Fibroblast of the conjunctiva (primary cell): ENCODE results near the gene RIMOC1.

Experiments used
- DNase-seq: peaks from one replicate; pipeline ENCODE4 v3.0.0-alpha.2; 2010; ENCODE audit warnings: low read depth

RIMOC1 gene, protein sequence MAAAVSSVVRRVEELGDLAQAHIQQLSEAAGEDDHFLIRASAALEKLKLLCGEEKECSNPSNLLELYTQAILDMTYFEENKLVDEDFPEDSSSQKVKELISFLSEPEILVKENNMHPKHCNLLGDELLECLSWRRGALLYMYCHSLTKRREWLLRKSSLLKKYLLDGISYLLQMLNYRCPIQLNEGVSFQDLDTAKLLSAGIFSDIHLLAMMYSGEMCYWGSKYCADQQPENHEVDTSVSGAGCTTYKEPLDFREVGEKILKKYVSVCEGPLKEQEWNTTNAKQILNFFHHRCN

DNA sequence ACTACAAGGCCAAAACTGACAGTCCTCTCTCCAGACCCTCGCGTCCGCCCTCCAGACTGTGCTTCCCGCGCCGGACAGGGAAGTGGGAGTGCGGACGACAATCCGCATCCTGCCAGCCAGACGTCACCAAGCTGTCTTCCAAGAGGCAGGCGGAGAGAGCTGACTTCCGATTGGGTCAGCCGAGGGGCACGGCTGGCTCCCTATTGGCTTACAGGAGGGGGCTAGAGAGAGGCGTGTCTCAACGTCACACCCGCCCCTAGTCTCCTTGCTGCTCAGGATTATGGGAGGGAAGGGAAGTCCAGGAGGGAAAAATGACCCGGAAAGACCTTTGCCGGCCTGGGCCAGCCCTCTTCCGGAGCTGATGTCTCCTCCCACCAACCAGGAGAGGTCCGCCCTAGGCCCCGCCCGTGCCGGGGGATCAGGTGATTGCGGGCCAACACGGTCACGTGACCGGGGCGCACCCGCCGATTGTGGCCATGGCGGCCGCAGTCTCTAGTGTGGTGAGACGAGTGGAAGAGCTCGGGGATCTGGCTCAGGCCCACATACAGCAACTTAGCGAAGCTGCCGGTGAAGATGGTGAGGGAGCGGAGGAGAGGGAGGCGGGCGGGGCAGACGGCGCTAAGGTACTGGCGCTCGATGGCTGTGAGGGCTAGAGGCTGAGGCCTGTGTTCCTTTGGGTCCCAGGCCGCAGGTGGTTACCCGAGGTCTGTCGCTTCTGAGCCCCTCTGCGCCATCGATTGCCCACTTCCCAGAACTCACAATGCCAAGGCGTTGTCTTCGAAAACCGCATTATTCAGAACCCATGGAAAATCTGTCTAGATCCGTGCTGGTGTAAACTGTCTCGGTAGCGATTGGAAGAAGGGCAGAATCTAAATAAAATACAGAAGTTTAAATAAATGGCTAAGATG, at the start of gene RIMOC1:
Gene RIMOC1, plus strand, starts transcription at position 453 of the 908 bp plus-strand sequence. Its CDS starts 24 bp downstream, at position 477.
- DNase-seq, result peak; percentile 99

DNA sequence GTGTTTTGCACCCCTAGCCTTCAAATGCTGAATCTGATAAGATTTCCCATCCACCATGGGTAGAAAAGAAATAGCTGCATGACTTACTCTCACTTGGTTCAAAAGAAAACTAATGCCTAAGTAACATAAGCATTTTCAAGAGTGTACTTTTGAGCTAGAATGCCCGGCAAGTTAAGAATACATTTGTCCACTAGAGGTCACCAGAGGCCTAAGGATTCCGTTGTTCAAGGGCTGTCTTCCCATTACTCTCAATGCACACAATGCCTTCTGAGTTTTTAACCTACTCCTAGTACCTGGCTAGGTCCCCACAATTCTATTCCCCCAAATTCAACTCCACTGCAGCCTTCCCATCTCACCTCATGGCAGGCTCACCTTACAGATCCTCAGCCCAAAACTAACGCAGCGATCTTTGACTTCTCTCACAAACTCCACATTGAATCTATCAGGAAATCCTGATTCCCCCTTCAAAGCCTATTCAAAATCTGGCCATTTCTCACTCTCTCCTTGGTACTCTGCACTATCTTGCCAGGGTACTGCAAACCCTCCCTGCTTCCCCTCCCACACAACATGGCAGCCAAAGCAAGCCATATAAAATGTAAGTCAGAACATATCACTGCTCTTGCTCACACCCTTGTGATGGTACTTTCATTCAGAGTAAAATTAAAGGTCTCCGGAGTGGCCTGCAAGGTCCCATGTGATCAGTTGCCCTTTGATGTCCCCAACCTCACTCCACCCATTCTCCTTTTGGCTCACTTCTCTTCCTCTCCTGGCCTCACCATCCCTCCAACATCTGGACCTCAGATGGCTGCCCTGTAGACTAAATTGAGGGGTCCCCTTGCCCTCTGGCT, 47.3 kb upstream of the RIMOC1 start:
- peak; percentile 71 for DNase-seq

DNA sequence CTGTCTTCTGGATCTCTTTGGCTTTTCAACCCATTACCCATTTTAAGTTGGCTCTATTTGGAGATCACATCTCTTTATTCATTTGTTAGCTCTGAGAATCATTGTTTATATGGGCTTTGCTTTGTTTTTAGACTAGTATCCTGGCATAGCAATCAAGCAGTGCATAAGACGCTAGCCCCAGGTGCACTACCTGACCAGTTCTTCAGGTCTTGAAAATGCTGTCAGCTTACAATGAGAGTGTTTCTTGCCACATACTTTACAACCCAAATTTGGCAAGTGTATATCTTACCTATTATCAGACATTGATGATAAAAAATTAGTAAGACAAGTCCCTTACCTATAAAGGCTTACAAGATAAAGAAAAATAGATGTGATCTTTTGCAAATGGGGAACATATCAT, 46.2 kb upstream of the RIMOC1 start:
- DNase-seq, result no peak

DNA sequence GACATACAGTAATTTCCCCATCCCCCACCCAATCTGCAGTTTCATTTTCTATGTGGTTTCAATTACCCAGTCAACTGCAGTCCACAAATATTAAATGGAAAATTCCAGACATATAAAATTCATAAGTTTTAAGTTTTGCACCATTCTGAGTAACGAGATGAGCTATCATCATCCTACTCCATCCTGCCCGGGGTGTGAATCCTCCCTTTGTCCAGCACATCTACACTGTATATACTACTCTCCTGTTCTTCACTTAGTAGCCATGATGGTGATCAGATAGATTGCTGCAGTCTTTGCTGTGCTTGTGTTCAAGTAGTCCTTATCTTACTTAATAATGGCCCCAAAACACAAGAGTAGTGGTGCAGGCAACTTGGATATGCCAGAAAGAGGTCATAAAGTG, 45.3 kb upstream of the RIMOC1 start:
- no peak for DNase-seq

DNA sequence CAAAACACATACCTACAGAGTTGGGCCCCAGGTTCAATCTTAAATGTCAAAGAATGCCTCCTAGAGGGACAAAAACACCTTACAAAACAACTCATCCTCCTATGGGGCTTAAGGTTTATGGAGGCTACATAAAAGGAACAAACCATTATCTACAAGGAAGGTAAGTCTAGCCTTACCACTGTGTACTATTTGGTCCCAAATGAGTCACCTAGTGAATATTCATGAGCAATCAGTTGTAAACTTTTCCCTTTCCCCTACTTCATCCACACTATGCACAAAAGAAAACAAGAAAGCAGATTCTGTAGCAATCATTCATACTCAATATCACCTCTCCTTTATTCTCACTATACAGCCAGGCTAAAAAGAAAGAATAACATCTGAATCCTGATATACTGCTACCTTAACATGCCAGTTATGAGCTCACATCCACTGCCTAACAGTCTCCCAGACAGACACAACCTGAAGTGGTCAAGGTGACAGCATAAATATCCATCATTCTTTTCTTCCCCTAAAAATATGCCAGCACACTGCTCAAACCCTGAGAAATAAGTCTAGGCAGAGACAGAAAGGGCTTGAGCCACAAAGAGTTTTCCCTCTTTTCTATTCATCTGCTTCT, 40.2 kb upstream of the RIMOC1 start:
- no peak for DNase-seq

DNA sequence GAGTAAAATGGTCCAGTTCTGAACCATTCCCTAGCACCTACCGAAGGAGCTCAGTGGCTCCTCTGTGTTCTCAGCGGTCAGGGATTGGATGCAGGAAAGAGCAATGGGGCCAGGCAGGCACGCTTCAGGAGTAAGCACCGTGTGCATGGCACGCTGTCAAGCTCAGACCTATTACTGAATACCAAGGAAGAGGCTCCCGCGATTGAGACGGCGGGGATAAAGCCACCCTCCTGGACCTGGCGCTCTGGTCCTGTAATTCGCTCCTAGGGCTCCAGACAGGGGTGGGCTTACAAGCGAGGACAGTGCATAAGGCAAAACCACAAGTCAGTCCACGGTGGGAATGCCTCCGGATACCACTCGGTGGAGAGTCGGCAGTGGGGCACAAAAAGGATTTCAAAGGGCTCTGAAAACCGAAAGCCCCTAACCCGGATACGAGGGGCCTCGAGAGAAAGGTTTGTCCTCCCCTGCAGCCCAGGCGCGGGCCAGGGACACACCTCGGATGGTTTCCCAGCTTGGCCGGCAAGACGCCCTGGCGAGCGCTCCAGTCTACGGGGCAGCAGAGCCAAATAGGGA, 34.9 kb upstream of the RIMOC1 start:
- DNase-seq, result no peak

DNA sequence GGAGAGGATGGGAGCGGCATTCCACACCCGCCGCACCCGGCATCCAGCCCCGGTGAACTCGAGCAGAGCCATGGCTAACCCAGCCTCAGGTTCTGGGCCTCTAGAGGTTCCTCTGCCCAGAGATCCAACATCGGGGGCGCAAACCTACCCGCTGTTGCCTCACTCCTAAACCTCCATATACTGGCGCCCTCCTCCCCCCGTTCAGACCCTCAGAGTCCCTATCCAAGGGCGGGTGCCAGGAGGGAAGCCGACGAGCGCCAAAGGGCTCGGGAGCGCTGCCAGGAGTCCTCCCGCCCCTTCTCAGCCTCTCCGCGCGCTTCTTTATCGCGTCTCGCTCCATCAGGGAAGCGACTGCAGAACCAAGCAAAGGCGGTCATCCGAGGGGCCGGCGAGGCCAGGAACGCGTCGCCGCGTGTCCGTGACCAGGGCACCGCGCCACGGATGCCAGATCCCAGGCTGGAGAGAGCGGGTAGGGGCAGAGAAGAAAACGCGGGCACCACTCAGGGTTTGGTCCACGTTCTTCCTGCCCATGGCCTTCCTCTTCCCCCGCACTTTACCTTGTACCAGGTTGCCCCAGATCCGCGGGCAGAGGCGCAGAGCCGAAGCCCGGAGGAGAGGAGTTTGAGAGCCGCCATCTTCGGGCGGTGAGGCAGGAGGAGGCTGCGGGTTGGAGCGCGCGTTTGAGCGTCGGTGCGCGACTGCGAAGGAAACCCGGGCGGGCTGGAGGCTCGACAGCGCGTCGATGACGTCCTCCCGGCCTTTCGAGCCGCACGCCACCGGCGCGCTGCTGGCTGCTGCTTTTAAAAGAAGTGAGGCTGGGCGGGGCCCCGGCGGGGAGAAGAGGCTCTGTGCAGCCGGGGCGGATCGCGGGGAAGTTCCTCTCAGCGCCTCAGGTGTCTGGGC, 34.2 kb upstream of the RIMOC1 start, which contains the start of gene OXCT1:
Gene OXCT1, minus strand, starts transcription at position 702 of the 903 bp plus-strand sequence. Its CDS starts 67 bp downstream, at position 635.
- DNase-seq, result peak; percentile 64

DNA sequence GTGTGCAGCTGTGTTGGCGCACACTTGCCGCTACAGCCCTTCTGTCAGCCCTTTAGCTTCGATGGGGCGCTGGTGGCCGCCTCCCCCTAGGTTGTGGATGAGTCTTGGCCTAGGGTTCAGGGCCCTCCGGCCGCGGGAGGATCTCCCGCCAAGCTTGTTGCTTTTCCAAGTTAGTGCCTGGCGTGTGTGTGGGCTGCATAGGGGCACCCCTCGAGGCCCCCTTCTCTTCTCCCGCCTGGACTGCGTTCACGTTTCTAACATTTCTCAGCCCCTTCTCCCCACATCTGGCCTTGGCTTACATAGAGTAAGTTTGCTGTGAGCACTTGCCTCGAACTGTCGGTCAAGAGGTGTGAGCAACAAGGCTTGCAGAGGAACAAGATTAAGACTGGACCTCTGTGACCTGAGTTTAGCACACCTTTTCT, 33.5 kb upstream of the RIMOC1 start:
- DNase-seq, result no peak

DNA sequence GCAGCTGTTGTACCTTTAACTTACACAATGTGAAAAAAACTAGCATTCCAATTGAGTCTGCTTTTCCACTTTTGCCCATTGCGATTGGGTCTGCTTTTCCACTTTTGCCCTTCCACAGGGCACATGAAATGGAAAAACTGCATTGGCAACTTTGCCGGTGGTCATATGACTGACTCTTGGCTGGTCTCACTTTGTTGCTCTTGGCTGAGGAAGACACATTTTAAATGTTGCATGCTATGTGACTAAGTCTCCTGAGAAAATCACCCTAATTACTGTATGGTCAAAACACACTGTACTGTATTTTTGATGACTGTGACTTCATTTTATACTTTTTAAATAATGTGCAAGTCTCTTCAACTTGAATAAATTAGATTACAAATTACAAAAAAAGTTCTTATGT, 32.3 kb upstream of the RIMOC1 start:
- DNase-seq, result peak; percentile 48

DNA sequence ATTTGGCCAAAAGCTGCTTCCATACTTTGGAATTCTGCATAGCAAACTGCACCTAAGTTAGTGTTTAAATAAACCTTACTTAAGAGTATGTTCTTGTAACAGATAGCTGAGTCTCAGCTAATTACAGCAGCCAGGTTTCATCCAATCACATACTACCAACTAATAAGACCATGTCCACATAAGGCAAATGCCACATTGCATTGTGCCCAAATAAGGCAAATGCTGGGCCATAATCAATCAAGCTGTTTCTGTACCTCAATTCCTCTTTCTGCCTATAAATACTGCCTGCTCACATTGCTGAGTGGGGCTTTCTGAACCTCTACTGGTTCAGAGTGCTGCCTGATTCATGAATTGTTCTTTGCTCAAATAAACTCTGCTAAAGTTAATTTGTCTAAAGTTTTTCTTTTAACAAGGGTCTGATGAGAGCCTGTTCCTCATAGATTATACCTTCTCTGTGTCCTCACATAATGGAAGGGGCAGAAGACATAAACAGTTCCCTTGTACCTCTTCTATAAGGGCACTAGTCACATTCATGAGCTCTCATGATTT, 29.6 kb upstream of the RIMOC1 start:
- DNase-seq, result no peak

DNA sequence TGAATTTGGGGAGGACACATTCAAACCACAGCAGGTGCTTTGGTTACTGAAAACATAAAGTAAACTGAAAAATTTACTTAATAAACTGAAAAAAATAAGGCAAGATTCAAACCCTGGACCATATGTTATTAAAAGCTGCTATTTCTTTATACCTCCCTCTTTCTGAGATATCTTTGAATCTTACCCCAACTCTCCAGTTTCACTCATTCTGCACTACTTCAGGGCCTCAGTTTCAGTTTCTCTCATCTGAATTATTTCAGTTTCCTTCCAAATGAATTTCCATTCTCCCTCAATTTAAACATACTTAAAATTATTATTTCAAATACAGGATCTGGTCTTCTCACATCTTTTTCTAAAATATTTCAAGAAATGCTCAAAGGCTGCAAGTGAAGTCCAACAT, 29.0 kb upstream of the RIMOC1 start:
- no peak for DNase-seq

DNA sequence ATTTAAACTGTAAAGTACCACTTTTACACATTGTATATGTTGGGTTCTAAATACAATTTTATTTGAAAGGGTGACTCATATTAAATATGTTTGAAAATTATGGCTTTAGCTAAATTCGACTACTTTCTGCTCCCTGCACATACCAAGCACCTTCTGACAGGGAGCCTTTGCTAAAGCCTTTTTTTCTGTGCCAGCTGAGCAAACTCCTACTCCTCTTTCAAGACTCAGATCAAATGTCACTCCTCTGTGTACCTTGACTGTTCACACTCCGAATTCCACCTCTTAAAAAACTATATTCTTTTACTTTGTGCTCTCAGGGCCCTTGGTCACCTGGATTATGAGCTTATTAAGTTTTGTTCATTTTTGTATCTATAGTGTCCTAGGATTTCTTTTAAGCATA, 27.5 kb upstream of the RIMOC1 start:
- DNase-seq, result no peak

DNA sequence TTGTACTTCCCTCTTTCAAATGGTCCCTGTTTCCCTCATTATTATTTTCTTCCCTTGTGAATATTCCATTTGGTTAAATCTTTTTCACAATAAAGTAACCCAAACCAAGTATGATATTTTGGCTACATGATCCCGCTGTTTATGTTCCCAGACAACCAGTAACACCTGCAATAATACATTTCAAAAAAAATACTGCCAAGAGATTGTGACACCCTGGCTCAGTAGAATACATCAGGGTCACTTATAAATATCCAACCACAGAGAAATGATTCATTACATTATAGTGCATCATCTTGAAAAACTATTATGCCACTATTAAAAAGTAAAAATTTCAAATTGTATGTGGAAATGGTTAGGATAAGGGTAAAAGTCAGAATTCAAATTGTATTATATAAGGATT, 26.7 kb upstream of the RIMOC1 start:
- DNase-seq, result no peak

DNA sequence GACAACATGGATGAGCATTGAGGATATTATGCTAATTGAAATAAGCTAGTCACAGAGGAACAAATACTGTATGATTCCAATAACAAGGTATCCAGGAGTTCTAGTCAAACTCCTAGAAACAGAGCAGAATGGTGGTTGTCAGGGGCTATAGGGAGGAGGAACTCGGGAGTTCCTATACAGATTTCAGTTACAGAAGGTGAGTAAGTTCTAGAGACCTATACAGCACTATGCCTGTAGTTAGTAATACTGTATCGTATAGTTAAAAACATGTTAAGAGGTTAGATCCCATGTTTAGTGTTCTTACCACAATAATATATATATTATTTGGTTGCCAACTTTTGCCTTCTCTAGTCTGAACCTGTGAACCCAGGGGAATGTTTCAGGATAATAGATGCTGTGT, 26.0 kb upstream of the RIMOC1 start:
- no peak for DNase-seq

DNA sequence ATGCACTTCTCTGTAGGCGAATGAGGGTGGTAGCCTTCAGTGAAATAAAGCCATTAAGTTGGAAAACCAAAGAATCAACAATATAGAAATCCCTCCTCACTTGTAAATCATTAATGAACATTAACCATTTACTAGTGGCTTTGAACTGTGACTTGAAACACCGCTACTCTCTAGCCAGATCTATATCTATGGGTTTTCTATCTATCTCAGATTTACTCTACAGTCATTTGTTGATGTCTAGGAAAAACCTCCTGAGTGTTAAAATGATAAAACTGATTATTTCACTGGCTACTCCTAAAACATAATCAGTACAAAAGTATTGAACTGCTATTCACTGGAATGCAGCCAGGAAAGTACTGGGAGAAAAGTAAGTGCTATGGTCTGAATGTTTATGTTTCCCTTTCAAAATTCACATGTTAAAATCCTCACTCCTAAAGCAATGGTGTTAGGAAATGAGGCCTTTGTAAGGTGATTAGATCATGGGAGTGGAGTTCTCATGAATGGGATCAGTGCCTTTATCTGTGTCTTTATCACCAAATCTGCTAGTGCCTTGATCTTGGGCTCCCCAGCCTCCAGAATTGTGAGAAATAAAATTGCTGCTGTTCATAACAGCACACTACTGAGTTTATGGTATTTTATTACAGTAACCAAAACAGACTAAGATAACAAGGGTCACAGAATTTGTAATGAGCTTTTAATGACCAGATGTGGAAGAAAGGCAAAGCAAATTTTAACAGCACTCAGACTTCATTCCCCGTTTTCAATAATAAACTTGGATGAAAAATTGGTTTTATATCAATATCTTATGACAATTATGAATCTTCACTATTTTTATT, 25.3 kb upstream of the RIMOC1 start:
- DNase-seq, result no peak

DNA sequence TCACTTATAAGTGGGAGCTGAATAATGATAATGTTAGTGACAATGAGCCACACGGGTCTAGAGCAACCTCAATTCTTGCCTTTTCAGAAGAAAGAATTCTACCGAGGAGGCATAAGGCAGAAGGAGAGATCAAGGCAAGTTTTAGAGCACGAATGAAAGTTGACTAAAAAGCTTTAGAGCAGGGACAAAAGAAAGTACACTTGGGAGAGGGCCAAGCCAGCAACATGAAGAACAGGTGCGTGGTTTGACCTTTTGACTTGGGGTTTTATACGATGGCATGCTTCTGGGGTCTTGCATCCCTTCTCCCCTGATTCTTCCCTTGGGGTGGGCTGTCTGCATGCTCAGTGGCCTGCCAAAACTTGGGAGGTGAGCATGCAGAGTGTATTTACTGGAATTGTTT, 21.4 kb upstream of the RIMOC1 start:
- DNase-seq, result no peak

DNA sequence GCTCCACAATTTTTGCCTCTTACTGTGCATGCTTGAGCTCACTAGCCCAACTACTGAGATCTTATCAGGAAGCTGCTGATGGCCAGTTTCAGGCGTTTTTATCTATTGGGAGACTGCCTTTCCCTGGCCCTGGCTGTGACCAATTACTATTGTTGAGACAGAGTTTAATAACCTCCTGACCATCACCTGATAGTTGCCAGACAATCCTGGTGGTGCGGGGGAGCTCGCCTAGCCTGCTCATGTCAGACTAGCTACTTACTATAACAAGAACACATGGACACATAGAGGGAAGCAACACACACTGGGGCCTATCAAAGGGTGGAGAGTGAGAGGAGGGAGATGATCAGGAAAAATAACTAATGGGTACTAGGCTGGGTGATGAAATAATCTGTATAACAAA, 20.9 kb upstream of the RIMOC1 start:
- DNase-seq, result no peak

DNA sequence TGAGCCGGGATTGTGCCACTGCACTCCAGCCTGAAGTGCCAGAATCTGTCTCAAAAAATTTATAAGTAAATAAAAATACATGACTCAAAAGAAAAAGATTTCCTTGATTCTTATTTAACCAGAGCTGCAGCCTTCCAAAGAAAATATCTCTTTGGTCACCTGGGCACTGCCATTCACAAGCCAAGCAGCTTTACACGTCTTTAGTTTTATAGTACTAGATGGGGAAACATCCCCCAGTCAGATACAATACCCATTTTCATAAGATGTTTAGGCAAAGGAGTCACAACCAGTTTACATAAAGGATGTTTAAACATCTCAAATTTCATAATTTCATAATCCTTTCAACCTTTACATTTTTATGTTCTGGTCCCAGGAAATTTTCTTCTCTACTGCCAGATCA, 20.2 kb upstream of the RIMOC1 start:
- DNase-seq, result no peak

DNA sequence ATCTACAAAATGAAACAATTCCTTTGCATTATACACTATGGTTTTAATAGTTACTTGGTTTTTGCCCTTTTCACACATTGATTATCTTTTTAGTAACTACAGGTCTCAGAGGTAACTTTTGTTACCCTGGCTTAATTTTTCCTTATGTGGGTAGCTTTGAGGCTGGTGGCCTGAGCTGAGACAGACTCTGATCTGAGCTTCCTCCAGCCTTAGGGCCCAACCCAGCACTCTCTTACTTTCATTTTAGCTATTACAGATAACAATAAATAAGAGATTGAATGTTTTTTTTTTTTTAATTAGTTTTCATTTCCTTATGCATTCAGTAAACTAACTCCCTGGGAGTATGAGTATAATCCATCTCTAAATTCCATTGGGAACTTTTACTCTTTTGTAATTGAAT, 18.9 kb upstream of the RIMOC1 start:
- no peak for DNase-seq
